Measurements from ENCODE around the gene DNAJC5. TPM values are rescaled to one million over a fixed set of nuclear protein-coding genes. Genes with fewer than 3 reads are reported as not detected.
A peak's percentile ranks its signal among the peaks of the same experiment; 100 is the strongest.

Gene DNAJC5
- total and polyA plus RNA-seq, 9 of the 15 experiments (the other 6 are each of a cell fraction or from before 2014, with no cell fraction given): 0.95 to 42.8 (median 23.4) TPM

- TF ChIP-seq, protein P1, sequence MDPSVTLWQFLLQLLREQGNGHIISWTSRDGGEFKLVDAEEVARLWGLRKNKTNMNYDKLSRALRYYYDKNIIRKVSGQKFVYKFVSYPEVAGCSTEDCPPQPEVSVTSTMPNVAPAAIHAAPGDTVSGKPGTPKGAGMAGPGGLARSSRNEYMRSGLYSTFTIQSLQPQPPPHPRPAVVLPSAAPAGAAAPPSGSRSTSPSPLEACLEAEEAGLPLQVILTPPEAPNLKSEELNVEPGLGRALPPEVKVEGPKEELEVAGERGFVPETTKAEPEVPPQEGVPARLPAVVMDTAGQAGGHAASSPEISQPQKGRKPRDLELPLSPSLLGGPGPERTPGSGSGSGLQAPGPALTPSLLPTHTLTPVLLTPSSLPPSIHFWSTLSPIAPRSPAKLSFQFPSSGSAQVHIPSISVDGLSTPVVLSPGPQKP (CRISPR knock-in tag; IDR thresholded peaks at IDR 0.05): no peak
- peak; percentile 63 for TF ChIP-seq CTBP1 (IDR thresholded peaks at IDR 0.05; ENCODE audit: borderline replicate concordance)
- no peak for TF ChIP-seq CEBPG (CRISPR knock-in tag; IDR thresholded peaks at IDR 0.05)
- TF ChIP-seq CEBPG (tag; conservative IDR thresholded peaks at IDR 0.05 in 1 of 2, IDR thresholded peaks at IDR 0.05 in 1 of 2): no peak
- no peak for TF ChIP-seq ZNF224 (CRISPR knock-in tag; IDR thresholded peaks at IDR 0.05)
- TF ChIP-seq ZNF165 (CRISPR knock-in tag; IDR thresholded peaks at IDR 0.05; ENCODE audit: borderline replicate concordance): no peak
- 0 out of 2 replicates have a peak, but pooled peaks have one; percentile 72 for TF ChIP-seq HMGXB4 (CRISPR knock-in tag; IDR thresholded peaks at IDR 0.05)
- no peak for TF ChIP-seq PCBP2 (IDR thresholded peaks at IDR 0.05; ENCODE audit: low read depth, low read length, poor library complexity, severe bottlenecking)
- no peak for TF ChIP-seq NR0B1 (IDR thresholded peaks at IDR 0.05; ENCODE audit: partially characterized antibody)
- TF ChIP-seq MXI1 (IDR thresholded peaks at IDR 0.05; ENCODE audit: low read depth, low read length): peak; percentile 96
- 0 out of 2 replicates have a peak, but pooled peaks have one; percentile 29 for TF ChIP-seq ZNF79 (CRISPR knock-in tag; IDR thresholded peaks at IDR 0.05; ENCODE audit: low read depth)
- TF ChIP-seq HNRNPL (IDR thresholded peaks at IDR 0.05; ENCODE audit: low read depth, low read length): peak; percentile 77
- TF ChIP-seq MEF2D (tag; conservative IDR thresholded peaks at IDR 0.05; ENCODE audit: low read depth): no peak
- TF ChIP-seq ZNF197 (CRISPR knock-in tag; IDR thresholded peaks at IDR 0.05; ENCODE audit: low read depth): peak; percentile 97
- TF ChIP-seq SREBF2 (CRISPR knock-in tag; IDR thresholded peaks at IDR 0.05): no peak
- TF ChIP-seq XRCC5 (IDR thresholded peaks at IDR 0.05; ENCODE audit: low read depth, low read length): peak; percentile 9; the same call in 1 of the 2 replicates
- peak; percentile 74 for TF ChIP-seq ZNF592 (IDR thresholded peaks at IDR 0.05)
- no peak for TF ChIP-seq ZBTB1 (CRISPR knock-in tag; IDR thresholded peaks at IDR 0.05; ENCODE audit: borderline replicate concordance, low read depth)
Observed at GRCh38 chr20:63955827-63956663, 61.1 kb downstream of the DNAJC5 start, which contains the start of gene UCKL1 (continued).
